HG03520 (cell line): Measurements from ENCODE around the gene GPR39.

Source experiments
- ATAC-seq: cut with Tn5 transposase; IDR thresholded peaks from one replicate; pipeline ENCODE4 v1.9.1; 2021; ENCODE audit warnings: mild to moderate bottlenecking, moderate library complexity; ENCODE audit not compliant: unreplicated experiment

GPR39 gene

DNA sequence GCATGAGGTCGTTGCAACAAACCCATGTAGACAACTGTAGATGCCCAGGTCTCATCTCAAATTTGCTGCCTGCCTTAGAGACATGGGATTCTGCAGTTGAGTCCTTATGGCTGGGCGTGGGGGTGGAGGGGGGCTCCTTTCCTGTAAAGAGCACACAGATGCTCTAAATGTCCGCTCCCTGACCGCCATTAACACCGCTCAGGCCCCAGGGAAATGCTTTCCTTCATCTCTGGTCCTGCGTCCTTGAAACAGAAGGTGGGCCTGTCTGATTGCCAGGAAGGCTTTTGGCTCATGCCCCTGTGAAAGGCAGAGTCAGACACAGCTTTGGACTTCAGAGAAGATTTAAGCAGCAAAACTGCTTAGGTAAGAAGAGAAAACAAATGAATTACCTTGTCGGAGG lies 25.7 kb downstream of the GPR39 start:
- ATAC-seq, result no peak

DNA sequence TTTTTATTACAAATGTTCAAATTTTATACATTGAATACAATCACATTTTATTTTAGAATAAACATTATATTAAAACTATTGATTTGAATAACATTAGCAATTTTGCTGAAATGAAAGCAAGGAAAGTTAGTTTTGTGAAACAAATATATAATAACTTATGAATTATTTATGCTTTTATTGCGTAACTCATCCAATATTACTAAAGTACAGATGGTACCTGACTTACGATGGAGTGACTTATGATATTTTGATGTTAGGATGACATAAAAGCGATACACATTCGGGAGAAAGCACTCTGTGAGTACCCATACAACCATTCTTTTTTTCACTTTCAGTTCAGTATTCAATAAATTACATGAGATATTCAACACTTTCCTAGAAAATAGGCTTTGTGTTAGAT lies 26.5 kb downstream of the GPR39 start:
- ATAC-seq, result no peak

- ATAC-seq, result no peak
Measured at GRCh38 chr2:132446444-132446843, 29.8 kb downstream of the GPR39 start.

GRCh38 chr2:132448331-132448730 lies 31.7 kb downstream of the GPR39 start:
- ATAC-seq, result no peak

GRCh38 chr2:132448771-132449170 lies 32.2 kb downstream of the GPR39 start:
- ATAC-seq, result no peak

DNA sequence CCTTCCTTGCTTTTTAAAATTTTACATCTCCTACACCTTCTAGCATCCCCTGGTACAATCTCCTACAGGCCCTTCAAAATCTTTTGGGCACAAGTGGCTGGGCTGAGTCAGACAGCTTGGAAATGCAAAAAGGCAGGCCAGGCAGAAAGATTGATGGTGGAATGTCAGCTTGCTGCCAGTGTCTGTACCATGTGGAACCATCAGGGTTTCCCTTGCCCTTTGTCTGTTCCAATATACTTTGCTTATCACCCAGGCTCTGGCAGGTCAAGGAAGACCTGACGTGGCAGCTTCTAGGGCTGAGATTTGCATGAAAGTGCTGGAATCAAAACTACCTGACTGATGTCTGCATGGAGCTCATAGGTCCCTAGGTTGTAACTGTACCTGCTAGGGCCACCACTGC lies 33.3 kb downstream of the GPR39 start:
- no peak for ATAC-seq

DNA sequence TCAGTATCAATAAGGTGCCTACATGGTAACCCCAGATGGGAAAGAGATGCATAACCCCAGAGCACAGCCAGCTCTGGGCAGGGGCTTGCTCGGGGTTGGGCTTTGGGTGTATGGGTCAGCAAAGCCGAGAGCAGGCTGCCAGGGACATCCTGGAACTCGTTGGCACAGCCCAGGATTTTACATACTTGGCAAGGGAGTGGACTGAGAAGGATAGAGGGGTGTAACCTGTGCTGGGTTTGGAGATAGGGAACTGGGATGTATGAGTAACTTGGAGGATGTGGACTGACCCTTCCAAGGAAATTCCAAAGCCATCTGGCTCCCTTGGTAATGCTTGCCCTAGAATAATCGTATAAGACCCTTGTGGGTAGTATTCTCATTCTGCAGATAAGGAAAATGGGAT lies 44.2 kb downstream of the GPR39 start:
- ATAC-seq, result no peak

DNA sequence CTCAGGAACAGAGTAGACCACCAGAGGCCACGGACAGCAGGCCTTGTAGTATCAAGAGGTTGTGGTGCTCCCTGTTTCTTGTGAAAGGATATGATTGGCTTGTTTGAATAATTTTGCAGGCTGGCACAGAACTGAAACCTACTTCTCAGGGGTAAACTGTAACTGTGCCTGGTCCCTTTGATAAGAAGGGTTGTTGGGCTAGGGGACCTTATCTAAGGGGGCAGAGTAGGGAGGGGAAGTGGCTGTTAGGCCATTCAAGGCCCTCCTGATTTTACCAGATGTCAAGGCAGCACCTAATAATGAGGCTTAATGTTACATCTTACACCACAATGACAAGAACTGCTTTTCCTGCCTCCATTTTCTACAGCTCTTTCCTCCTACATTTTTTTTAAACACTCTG lies 45.6 kb downstream of the GPR39 start:
- no peak for ATAC-seq

DNA sequence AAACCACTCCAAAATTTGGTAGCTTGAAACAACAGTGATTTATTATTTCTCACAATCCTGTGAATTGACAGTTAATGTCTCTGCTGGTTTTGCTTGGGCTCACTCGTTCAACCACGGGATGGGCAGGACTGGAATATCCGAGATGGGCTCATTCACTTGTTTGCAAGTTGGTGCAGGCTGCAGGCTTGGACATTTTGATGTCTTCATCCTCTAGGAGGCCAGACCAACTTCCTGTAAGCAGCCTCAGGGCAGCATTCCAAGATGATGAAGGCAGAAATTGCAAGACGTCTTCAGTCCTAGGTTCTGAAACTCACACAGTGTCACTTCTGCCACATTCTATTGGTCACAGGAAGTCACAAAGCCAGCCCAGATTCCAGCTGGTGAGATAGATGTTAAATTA lies 47.1 kb downstream of the GPR39 start:
- ATAC-seq, result no peak

DNA sequence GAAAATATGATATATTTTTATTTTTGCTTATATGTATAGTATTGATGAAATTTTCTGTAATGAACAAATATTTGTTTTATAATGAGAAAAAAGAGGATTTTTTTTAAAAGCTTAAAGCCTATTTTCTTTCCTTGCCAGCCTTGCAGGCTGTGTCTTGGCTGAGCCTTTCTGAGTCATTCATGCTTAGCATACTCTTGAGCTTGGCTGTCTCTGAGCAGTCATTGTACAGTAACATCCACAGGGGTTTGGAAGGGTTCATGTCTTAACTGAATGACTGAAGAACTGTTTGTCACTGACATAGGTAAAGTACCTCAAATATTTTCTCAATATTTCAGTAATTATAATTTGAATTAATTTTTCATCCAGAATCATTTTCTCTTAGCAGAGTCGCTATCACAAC lies 49.3 kb downstream of the GPR39 start:
- no peak for ATAC-seq

- ATAC-seq, result no peak
Measured at GRCh38 chr2:132466428-132467028, 49.9 kb downstream of the GPR39 start.

- ATAC-seq, result no peak
Measured at GRCh38 chr2:132468821-132469675, 52.4 kb downstream of the GPR39 start.

DNA sequence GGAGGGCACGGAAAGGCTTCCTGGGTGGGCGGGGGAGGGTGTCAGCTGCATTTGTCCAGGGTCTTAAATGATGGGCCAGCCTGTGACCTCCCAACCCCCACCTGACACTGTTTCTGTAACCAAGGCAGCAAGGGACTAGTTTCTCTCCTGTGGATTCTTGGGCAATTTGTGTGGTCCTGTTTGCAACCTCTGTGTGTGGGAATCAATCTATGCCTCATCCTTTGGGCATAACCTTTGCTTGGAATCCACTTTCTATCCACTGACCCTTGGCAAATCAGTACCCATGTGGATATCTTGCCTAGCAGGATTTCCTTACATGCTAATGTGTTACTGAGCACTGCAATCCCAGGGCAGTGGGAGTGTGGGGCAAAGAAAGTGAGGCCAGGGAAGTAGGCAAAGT lies 54.1 kb downstream of the GPR39 start:
- no peak for ATAC-seq

DNA sequence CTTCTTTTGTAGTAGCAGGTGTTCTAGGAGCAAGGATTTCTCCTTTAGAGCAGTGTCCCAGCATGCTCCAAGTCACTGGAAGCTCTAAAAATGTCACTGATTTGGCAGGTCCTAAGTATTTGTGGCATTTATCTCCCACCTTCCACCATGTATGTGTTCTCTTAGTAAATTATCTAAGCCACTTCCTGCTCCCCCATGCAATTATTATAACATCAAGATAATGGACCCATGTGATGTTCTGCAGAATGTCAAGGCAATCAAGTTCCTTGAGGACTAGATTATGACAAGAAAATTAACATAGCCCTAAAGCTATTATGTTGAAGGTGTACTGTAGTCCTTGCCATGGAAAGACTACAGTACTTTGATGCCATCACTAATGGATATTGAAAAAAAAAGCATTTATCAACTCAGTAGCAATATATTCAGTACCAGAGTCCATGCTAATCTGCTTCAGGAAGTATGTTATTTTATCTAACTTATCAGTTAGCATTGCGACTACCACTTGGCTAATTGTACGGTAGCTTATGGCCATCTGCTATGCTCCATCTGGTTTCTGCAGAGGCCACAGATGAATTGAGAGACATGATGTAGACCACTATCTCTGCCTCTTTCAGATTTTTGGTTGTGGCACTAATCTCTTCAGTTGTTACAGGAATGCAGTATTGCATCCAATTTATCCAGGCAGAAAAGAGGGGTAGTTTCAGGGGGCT lies 56.7 kb downstream of the GPR39 start:
- ATAC-seq, result no peak

DNA sequence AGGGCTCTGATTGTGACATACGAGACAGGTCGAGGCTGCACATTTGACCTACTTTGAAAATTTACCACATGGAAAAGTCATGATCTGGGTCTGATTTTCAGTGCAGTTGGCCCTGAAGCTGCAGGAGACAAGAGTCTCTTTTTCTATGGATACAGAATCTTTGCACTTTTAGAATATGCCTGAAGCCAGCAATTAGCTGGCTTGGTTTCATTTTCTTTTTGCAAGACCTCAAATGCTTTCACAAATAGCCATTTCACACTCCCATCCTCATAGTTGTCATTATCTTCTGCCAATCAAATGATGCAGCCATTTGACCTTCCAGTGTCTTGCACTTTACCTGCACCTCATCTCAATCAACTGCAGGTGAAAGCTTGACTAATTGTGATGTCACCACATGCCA lies 59.0 kb downstream of the GPR39 start:
- ATAC-seq, result no peak

- no peak for ATAC-seq
Measured at GRCh38 chr2:132477436-132477835, 60.8 kb downstream of the GPR39 start.

- no peak for ATAC-seq
Measured at GRCh38 chr2:132477962-132478361, 61.4 kb downstream of the GPR39 start.

GRCh38 chr2:132478461-132479105 lies 62.0 kb downstream of the GPR39 start:
- no peak for ATAC-seq

DNA sequence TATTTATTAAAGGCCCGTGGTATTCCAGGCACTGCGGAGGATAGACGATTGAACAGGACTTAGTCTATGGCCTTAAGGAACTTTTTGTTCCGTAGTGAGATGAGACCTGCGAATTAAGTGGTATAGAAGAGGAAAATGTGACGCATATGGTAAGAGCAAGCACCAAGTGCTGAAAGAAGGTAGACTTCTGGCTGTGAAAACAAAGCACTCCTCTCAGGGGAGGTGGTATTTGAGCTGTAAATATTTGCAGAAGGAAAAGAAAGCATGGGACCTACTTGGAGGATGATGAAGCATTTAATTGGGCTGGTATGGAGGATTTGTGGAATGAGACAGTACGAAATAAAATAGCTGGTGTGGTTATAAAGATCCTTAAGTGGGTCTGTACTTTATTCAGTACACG lies 62.5 kb downstream of the GPR39 start:
- ATAC-seq, result no peak

GRCh38 chr2:132482821-132483220 lies 66.2 kb downstream of the GPR39 start:
- no peak for ATAC-seq

DNA sequence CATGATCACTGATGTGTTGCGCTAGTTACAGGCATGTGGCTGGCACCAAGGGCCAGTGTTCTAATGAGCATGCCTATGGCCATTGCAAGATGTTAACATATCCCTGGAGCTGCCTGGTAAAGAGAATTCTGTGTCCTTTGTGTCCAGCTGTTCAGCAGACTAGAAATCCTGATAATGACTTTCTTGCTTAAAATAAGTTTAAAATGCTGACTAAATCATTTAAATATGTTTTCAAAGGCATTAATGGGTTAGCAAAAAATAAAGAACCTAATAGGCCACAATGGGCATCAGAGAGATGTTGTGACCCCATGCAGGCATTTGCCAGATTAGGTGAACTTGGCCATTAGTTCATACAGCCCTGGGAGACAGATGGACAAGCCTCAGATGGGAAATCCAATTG lies 67.5 kb downstream of the GPR39 start:
- ATAC-seq, result no peak

DNA sequence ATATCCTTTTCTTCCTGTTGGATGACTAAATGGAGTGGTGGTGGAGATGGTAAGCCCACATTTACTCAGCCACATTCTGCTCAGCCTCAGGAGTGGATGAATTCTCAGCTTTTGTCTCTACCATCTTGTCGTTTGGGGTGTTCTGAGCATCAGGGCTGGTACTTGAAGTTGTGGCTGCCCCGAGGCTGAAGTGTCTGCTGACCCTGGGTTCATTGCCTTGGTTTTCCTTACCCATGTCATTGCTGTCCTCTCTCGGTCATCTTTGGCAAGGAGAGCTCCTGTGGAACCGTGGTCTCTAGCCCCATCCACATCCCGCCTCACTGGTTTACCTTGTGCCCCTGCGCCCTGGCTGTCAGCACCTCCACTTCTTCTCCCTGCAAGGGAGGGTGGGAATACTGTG lies 71.9 kb downstream of the GPR39 start:
- ATAC-seq, result no peak
